HepG2 (cell line): ENCODE data around the gene MYL2. TPM values are rescaled to one million over a fixed set of nuclear protein-coding genes. Genes with fewer than 3 reads are reported as not detected.

ENCODE experiments used
- AGO1 ChIP-seq: fragments of 200-400 bp; formaldehyde crosslinking; IDR thresholded peaks from 2 replicates; pipeline ENCODE4 v1.6.1; 2017; ENCODE audit warnings: mild to moderate bottlenecking, low read depth, low read length, moderate library complexity; ENCODE audit not compliant: poor library complexity, severe bottlenecking
- ATF2 ChIP-seq: sonication (generic); formaldehyde crosslinking; IDR thresholded peaks from 2 replicates; pipeline ENCODE4 v1.4.0; 2020; ENCODE audit warnings: missing genetic modification reagents
- BHLHE40 ChIP-seq: IDR thresholded peaks from 2 replicates; pipeline ENCODE4 v1.6.1; 2011; ENCODE audit warnings: low read length, improper control_type of control experiment
- CREB1 ChIP-seq, 2 experiments: fragments of 450-650 bp in 1 of 2; IDR thresholded peaks; 2 replicates each; pipeline ENCODE4 v1.6.1; 2016 to 2017; ENCODE audit warnings: control low read depth in 1 of 2, mild to moderate bottlenecking in 1 of 2, missing compliant biosample characterization in 1 of 2, missing genetic modification characterization in 1 of 2
- CREM ChIP-seq, 2 experiments: sonication (generic) in 1 of 2; formaldehyde crosslinking in 1 of 2; IDR thresholded peaks; 2 replicates each; pipeline versions ENCODE4 v1.4.0 to v1.6.1; 2016 to 2020; ENCODE audit warnings: antibody characterized with exemption in 1 of 2, mild to moderate bottlenecking in 1 of 2, missing genetic modification reagents in 1 of 2
- FOSL1 ChIP-seq: sonication (generic); formaldehyde crosslinking; IDR thresholded peaks from 2 replicates; pipeline ENCODE4 v1.9.0; 2021; ENCODE audit warnings: missing genetic modification reagents, borderline replicate concordance
- HHEX ChIP-seq: IDR thresholded peaks from 2 replicates; pipeline ENCODE4 v1.6.1; 2016; ENCODE audit warnings: control low read depth
- HMGXB4 ChIP-seq, 2 experiments: sonication (generic) in 1 of 2; formaldehyde crosslinking in 1 of 2; IDR thresholded peaks; 2 replicates each; pipeline versions ENCODE4 v1.4.0 to v1.6.1; 2018 to 2020; ENCODE audit warnings: missing genetic modification reagents in 2 of 2, borderline replicate concordance in 1 of 2, low read depth in 1 of 2, mild to moderate bottlenecking in 1 of 2, missing biosample characterization in 1 of 2
- HNRNPK ChIP-seq: fragments of 200-400 bp; formaldehyde crosslinking; IDR thresholded peaks from 2 replicates; pipeline ENCODE4 v1.6.1; 2018; ENCODE audit warnings: low read length, low read depth, moderate library complexity, mild to moderate bottlenecking; ENCODE audit not compliant: poor library complexity, severe bottlenecking
- MBD4 ChIP-seq: IDR thresholded peaks from 2 replicates; pipeline ENCODE4 v1.6.1; 2012; ENCODE audit warnings: low read length, inconsistent platforms, borderline replicate concordance
- NCOA1 ChIP-seq: sonication (generic); formaldehyde crosslinking; IDR thresholded peaks from 2 replicates; pipeline ENCODE4 v1.9.0; 2021; ENCODE audit warnings: missing genetic modification reagents
- TBX2 ChIP-seq: sonication (generic); formaldehyde crosslinking; IDR thresholded peaks from 2 replicates; pipeline ENCODE4 v1.5.0; 2020; ENCODE audit warnings: missing genetic modification reagents, mild to moderate bottlenecking, borderline replicate concordance
- YY1 ChIP-seq: IDR thresholded peaks from 2 replicates; pipeline ENCODE4 v1.6.1; 2011; ENCODE audit warnings: low read length, low read depth, moderate library complexity, mild to moderate bottlenecking; ENCODE audit not compliant: insufficient read depth, insufficient replicate concordance
- ZFP82 ChIP-seq: sonication (generic); formaldehyde crosslinking; IDR thresholded peaks from 2 replicates; pipeline ENCODE4 v1.5.1; 2020; ENCODE audit warnings: mild to moderate bottlenecking, missing genetic modification reagents, borderline replicate concordance
- ZNF34 ChIP-seq: sonication (generic); formaldehyde crosslinking; IDR thresholded peaks from 2 replicates; pipeline ENCODE4 v1.4.0; 2020; ENCODE audit warnings: mild to moderate bottlenecking, missing genetic modification reagents, borderline replicate concordance
- ZNF646 ChIP-seq: sonication (generic); formaldehyde crosslinking; IDR thresholded peaks from 2 replicates; pipeline ENCODE4 v1.9.0; 2021; ENCODE audit warnings: mild to moderate bottlenecking, missing genetic modification reagents
- ZNF678 ChIP-seq: sonication (generic); formaldehyde crosslinking; IDR thresholded peaks from 2 replicates; pipeline ENCODE4 v1.4.0; 2020; ENCODE audit warnings: mild to moderate bottlenecking, missing genetic modification reagents
- ZSCAN31 ChIP-seq: sonication (generic); formaldehyde crosslinking; IDR thresholded peaks from 2 replicates; pipeline ENCODE4 v1.5.0; 2020; ENCODE audit warnings: low read depth, mild to moderate bottlenecking, missing genetic modification reagents
- polyA plus RNA-seq, 8 experiments: library from polyadenylated mRNA; depleted of rRNA in 3 of 8; stranded (reverse) in 7 of 8; unstranded in 1 of 8; fragments of >200 nt; fragmentation: Illumina TruSeq in 4 of 8; extraction: Trizol in 4 of 8; gene quantifications; 2 replicates each; pipeline versions ENCODE4 v1.2.1 to v1.2.3, GENCODE V29; 2011 to 2016; ENCODE audit warnings: low read depth in 4 of 8, missing spikeins in 1 of 8, mixed read lengths in 1 of 8; ENCODE audit not compliant: insufficient read depth in 1 of 8
- total RNA-seq, 5 experiments: library from RNA; depleted of rRNA; stranded (reverse); fragments of >200 nt; fragmentation: Illumina TruSeq; extraction: Trizol; gene quantifications; 2 replicates each; pipeline ENCODE4 v1.2.3, GENCODE V29; 2016; ENCODE audit warnings: low read depth in 1 of 5

The MYL2 gene
- total and polyA plus RNA-seq, 2 of the 13 experiments (the other 11 are each of a cell fraction or from before 2014, with no cell fraction given), result not detected

- TF ChIP-seq ATF2 (no peak), FOSL1 (CRISPR knock-in tag) (no peak), MBD4 (no peak), NCOA1 (CRISPR knock-in tag) (no peak), ZNF678 (CRISPR knock-in tag) (no peak), HNRNPK (no peak), BHLHE40 (no peak), AGO1 (no peak), CREB1 (IDR thresholded peaks at IDR 0.05) (peak; percentile 75; the same call in 1 of the 2 replicates), CREB1 (CRISPR knock-in tag; IDR thresholded peaks at IDR 0.05) (no peak), ZSCAN31 (CRISPR knock-in tag) (no peak), ZNF646 (CRISPR knock-in tag) (peak; percentile 20; the same call in 1 of the 2 replicates), TBX2 (no peak), YY1 (no peak), ZFP82 (no peak), CREM (IDR thresholded peaks at IDR 0.05) (no peak), CREM (CRISPR knock-in tag; IDR thresholded peaks at IDR 0.05) (no peak), ZNF34 (CRISPR knock-in tag) (no peak), HMGXB4 (CRISPR knock-in tag; IDR thresholded peaks at IDR 0.05; ENCODE audit: borderline replicate concordance in 1 of 2, low read depth in 1 of 2) (no peak), HHEX (CRISPR knock-in tag) (no peak)
Measured at GRCh38 chr12:110930348-110931314, 10.3 kb upstream of the MYL2 start (continued).
